Motor neuron (in vitro differentiated cells): ENCODE results near the gene SLC25A24. TPM values are rescaled to one million over a fixed set of nuclear protein-coding genes. Genes with fewer than 3 reads are reported as not detected.
A peak's percentile ranks its signal among the peaks of the same experiment; 100 is the strongest.

ENCODE experiments used
- ATAC-seq, 8 experiments: fragments of 200-7000 bp; cut with Tn5 transposase; replicated peaks in 6 of 8; 2 replicates each; pipeline ENCODE4 v1.8.0; 2021; ENCODE audit warnings: mild to moderate bottlenecking in 8 of 8, moderate library complexity in 8 of 8
- H3K27ac ChIP-seq, 2 donors: fragments of 250-450 bp; sonication (Bioruptor Pico); 2 replicates each; pipeline ENCODE4 v1.9.0; 2021; ENCODE audit warnings: antibody characterized with exemption in 2 of 2, mild to moderate bottlenecking in 2 of 2, moderate library complexity in 1 of 2
- H3K4me1 ChIP-seq, 2 donors: fragments of 250-450 bp; sonication (Bioruptor Pico); replicated peaks in 1 of 2; 2 replicates each; pipeline ENCODE4 v1.6.1; 2021; ENCODE audit warnings: antibody characterized with exemption in 2 of 2, mild to moderate bottlenecking in 2 of 2, moderate library complexity in 1 of 2
- H3K4me3 ChIP-seq, 5 donors: fragments of 250-450 bp; sonication (Bioruptor Pico); 2 replicates each; pipeline ENCODE4 v1.9.0; 2021; ENCODE audit warnings: antibody characterized with exemption in 5 of 5, mild to moderate bottlenecking in 5 of 5, moderate library complexity in 4 of 5
- WGBS, 10 experiments: fragments of 450-650 bp; shearing (Covaris generic); methylation state at CpG; one replicate each; pipeline ENCODE4 v1.0.0; 2022; 5-methylcytosine and 5-hydroxymethylcytosine counted together
- in situ Hi-C, 9 experiments: fragments of 400-800 bp; cut with MboI; loops; one replicate each; pipeline ENCODE4 v1.15.0; 2021; ENCODE audit warnings: low sequenced_read_pairs in 9 of 9, low pct_unique_long_range_greater_than_20kb in 2 of 9; ENCODE audit not compliant: unreplicated experiment in 9 of 9
- total RNA-seq, 8 experiments: library from RNA; unstranded; fragments of 300-600 nt; gene quantifications; 2 replicates each; pipeline versions ENCODE4 v1.2.3 to v1.2.4, GENCODE V29; 2022

Gene SLC25A24
- total RNA-seq, 8 experiments from 2014 or later = 1.2 to 42.1 (median 23.5) TPM

DNA sequence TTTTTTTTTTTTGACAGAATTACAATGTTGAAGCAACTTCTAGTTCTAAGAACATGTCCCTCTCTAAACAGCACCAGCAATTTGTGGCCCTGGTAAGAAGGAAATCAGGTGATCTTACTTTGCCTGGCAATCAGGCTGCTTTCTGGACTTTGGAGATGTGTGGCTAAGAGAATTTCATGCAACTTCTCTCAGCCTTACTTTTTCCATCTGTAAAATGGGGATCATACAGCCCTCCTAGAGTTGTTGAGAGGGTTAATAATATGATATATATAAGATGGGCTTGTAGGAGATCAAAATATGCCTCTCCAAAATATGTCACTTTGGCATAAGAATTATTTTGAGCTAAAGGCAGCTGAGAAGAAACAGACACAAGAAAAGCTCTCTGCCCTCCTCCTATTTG lies 92.0 kb downstream of the SLC25A24 start:
- H3K4me3 ChIP-seq = no peak overlapping the region
- ATAC-seq = no peak
- in situ Hi-C loops = no loop called here
- H3K4me1 ChIP-seq = no peaks in the 10 kb centered on the region
- no peak overlapping the region for H3K27ac ChIP-seq

DNA sequence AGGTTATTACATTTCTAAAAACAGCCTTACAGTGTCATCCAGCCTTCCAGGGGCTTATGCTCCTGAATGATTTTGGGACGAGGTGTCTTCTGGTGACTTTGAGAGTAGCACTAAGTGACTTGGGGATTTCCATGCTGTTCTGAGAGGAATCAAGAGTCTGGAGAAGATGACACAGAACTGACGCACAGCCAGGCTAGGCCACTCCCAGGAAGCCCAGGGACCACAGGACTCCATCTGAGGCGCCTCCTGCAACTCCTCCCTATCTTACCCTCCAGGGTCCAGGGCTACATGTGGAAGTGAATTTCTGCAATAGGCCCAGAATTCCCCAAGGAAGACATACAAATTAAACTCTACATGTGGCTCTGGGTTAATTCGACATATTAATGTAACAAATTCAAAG lies 92.5 kb downstream of the SLC25A24 start:
- H3K4me1 ChIP-seq = no peaks in the 10 kb centered on the region
- no peak overlapping the region for H3K27ac ChIP-seq
- peak in 2 of 8 experiments; percentile 97 to 98 for ATAC-seq
- no peak overlapping the region for H3K4me3 ChIP-seq
- in situ Hi-C loops = no loop called here
- 0 to 80% (median 53%) methylated on average over 1 to 4 of the region's 4 CpGs; no CpG with 5 or more reads in 1 of the 10 experiments for WGBS, 10 experiments

DNA sequence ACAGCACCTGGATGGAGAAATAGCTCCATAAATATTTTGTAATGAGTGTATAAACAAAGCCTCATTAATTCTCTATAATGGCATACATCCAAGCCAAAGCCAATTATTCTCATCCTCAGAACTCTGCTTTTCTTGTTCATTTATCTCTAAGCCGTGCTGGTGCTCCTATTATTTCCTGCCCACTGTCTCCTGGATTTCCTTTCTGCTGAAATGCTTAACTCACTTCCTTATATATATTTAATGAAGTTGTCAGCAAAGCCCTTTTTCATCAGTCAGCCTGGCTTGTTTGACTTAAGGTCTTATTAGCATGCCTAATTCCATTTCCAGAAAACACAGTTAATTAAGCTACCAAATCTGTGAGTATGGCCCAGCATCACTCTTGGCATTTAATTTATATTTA lies 93.4 kb downstream of the SLC25A24 start:
- 0 to 100% (median 85%) methylated on average over 1 of the region's 1 CpG for WGBS, 10 experiments
- ATAC-seq = no peak
- in situ Hi-C loops = no loop called here
- Histone ChIP-seq H3K4me1 (no peaks in the 10 kb centered on the region), H3K4me3 (no peak overlapping the region), H3K27ac (no peak overlapping the region)

DNA sequence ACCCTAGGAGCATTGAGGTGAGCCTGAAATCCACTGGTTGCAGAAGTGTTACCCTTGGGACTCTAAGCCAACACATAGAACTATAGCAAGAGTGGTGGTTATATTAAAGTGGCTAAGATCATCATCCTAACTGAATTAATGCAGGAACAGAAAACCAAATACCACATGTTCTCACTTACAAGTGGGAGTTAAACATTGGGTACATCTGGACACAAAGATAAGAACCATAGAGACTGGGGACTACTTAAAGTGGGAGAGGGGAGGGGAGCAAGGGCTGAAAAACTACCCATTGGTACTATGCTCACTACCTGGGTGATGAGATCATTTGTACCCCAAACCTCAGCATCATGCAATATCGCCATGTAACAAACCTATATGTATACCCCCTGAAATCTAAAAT lies 100.0 kb downstream of the SLC25A24 start:
- in situ Hi-C loops = no loop called here
- WGBS, 10 experiments = 83 to 100% (median 94%) methylated on average over 1 of the region's 1 CpG; no CpG with 5 or more reads in 4 of the 10 experiments
- Histone ChIP-seq H3K27ac (no peak overlapping the region), H3K4me1 (no peaks in the 10 kb centered on the region), H3K4me3 (no peak overlapping the region)
- no peak for ATAC-seq

DNA sequence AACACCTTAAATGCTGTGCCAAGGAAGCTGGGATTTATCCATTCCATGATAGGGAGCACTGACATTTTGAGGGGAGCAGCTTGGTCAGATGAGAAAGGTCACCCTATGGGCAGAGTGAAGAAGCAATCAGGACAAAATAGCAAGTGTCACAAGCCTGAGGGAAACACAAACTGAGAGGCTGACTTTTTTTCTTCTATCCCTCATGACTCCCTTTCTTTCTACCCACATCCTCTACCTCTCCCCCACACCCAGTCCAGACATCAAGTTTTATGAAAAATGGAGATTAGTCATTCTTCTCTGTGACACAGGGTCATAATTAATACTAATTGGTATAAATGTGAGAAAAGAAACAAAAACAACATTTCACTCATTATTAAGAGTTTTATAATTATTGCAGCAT lies 103.1 kb downstream of the SLC25A24 start:
- no peak for ATAC-seq
- H3K4me3 ChIP-seq = no peak overlapping the region
- in situ Hi-C loops = no loop called here
- no peak overlapping the region for H3K27ac ChIP-seq
- H3K4me1 ChIP-seq = no peaks in the 10 kb centered on the region

DNA sequence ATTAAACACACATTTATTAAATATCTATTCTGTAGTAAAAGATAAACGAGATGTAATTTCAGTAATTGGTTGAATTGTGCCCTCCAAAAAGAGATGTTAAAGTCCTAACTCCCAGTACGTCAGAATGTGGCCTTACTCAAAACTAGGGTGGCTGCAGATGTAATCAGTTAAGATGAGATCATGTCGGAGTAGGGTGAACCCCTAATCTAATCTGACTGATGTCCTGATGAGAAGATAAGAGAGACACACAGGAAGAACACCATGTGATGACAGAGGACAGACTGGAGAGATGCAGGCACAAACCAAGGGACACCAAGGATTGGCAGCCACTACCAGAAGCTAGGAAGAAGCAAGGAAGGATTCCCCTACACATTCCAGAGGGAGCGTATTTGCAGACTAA lies 104.1 kb downstream of the SLC25A24 start:
- in situ Hi-C loops = no loop called here
- Histone ChIP-seq H3K4me1 (no peaks in the 10 kb centered on the region), H3K4me3 (no peak overlapping the region), H3K27ac (no peak overlapping the region)
- no peak for ATAC-seq
- WGBS, 10 experiments = 34 to 83% (median 73%) methylated on average over 1 to 4 of the region's 4 CpGs; no CpG with 5 or more reads in 1 of the 10 experiments

DNA sequence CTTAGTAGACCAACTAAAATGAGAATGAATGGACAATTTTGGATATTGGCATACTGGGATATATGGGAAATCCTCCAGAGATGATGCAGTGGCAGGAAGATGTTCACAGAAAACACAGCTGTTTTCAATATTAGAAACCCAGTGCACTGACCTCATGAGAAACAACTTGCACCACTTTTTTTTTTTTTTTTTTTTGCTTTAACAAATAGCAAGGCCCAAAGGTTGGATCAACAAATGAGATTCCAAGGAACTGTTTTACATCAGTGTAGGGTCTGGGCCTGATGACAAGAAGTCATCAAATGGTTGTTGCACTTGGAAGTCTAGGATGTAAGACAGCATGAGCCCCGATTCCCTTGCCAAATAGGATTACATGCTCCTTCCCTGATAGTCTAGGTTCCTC lies 110.7 kb downstream of the SLC25A24 start:
- no peak for ATAC-seq
- Histone ChIP-seq H3K4me1 (no peaks in the 10 kb centered on the region), H3K27ac (no peak overlapping the region), H3K4me3 (no peak overlapping the region)
- WGBS, 10 experiments = 0 to 100% (median 51%) methylated on average over 1 of the region's 1 CpG; no CpG with 5 or more reads in 2 of the 10 experiments
- in situ Hi-C loops = no loop called here

DNA sequence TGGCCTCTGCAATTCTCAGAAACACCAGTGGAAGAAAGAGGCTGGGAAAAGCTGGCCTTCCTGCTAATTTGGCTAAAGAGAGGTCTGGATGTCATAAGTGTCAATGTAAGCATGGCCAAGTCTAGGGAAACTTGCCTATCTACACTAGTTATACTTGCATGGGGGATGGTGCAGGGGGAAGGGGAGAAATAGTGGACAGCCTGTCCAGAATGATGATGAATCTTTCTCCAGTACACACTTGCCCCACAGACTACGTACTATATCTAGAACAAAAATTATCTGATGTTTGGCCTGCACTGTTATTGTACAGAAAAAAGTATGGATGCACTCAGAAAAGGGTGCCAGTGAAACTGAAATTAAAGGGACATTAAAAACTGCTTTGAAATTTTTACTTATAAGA lies 114.5 kb downstream of the SLC25A24 start:
- 43 to 100% (median 90%) methylated on average over 1 of the region's 1 CpG; no CpG with 5 or more reads in 4 of the 10 experiments for WGBS, 10 experiments
- in situ Hi-C loops = no loop called here
- Histone ChIP-seq H3K27ac (no peak overlapping the region), H3K4me1 (peaks cover 0 to 6% of the 10 kb centered on the region in 2 donors), H3K4me3 (no peak overlapping the region)
- ATAC-seq = no peak

DNA sequence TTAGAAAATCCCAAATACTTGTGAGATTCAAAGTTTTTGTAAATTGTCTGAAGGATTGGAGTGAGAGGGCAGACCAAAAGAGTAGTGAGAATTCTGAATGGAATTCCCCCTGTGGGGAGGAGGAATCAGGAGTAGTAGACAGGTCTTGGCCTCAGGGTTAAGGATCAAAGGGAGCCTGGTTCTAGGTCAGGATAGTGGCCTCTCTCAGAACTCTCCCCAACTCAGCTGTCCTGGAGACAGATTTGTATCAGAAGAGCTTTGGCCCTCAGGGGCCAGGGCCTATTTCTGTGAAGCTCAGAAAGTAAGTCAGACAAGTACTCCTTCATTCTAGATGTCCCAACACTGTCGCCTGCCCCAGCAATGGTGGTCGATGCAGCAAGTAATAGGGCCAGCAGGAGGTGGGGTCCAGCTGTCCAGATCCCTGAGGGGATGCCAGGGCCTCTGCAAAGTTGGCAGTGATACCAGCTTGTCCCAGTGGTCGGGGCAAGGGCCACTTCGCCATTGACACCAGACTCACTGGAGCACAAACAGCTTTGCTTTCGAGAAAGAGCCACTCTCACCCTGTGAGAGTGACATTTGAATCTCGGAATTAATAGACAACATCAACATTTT lies 115.2 kb downstream of the SLC25A24 start:
- in situ Hi-C loops = no loop called here
- Histone ChIP-seq H3K27ac (no peak overlapping the region), H3K4me1 (peaks cover 0 to 10% of the 10 kb centered on the region in 2 donors), H3K4me3 (no peak overlapping the region)
- 44 to 90% (median 79%) methylated on average over 2 to 6 of the region's 6 CpGs; no CpG with 5 or more reads in 5 of the 10 experiments for WGBS, 10 experiments
- ATAC-seq = no peak

Other genes with a start within 250 kb of the SLC25A24 start
- 10 to 100 TPM in 4 of 8 experiments, 1 to 10 TPM in 2, under 1 TPM in 2; 0.09 to 34.3 (median 10.3) TPM for gene VAV3, start 235.2 kb downstream of the SLC25A24 start, total RNA-seq
- gene NBPF4, start 43.7 kb upstream of the SLC25A24 start, total RNA-seq = under 1 TPM in 5 of 8 experiments, not detected in 3; 0.05 to 0.79 (median 0.19) TPM
- gene NBPF6, start 250.0 kb upstream of the SLC25A24 start, total RNA-seq = under 1 TPM in 1 of 8 experiments, not detected in 7; 0.83 TPM